Measurements from ENCODE around the gene OR52D1.

The OR52D1 gene

GRCh38 chr11:5499671-5500070, 11.2 kb downstream of the OR52D1 start:
- no peak for TF ChIP-seq CTCF (IDR thresholded peaks at IDR 0.05)
- no peak for DNase-seq (ENCODE audit: low spot score)
- Histone ChIP-seq H3K27ac (no peak overlapping the region), H3K4me3 (no peak overlapping the region)

GRCh38 chr11:5500393-5500801, 11.9 kb downstream of the OR52D1 start:
- Histone ChIP-seq H3K4me3 (no peak overlapping the region), H3K27ac (no peak overlapping the region)
- DNase-seq (ENCODE audit: low spot score), result no peak
- no peak for TF ChIP-seq CTCF (IDR thresholded peaks at IDR 0.05)

GRCh38 chr11:5504403-5504921, 16.0 kb downstream of the OR52D1 start:
- DNase-seq (ENCODE audit: low spot score), result no peak
- Histone ChIP-seq H3K4me3 (no peak overlapping the region), H3K27ac (no peak overlapping the region)
- TF ChIP-seq CTCF (IDR thresholded peaks at IDR 0.05), result no peak

- Histone ChIP-seq H3K4me3 (no peak overlapping the region), H3K27ac (no peak overlapping the region)
- TF ChIP-seq CTCF (IDR thresholded peaks at IDR 0.05), result no peak
Measured at GRCh38 chr11:5505363-5506048, 17.0 kb downstream of the OR52D1 start.

GRCh38 chr11:5507177-5507932, 18.9 kb downstream of the OR52D1 start:
- H3K27ac ChIP-seq, result no peak overlapping the region
- TF ChIP-seq CTCF (IDR thresholded peaks at IDR 0.05), result no peak
- DNase-seq (ENCODE audit: low spot score), result no peak
- no peak overlapping the region for H3K4me3 ChIP-seq

More at GRCh38 chr11:5505363-5506048, 17.0 kb downstream of the OR52D1 start:
- DNase-seq (ENCODE audit: low spot score), result no peak

- Histone ChIP-seq H3K4me3 (no peak overlapping the region), H3K27ac (no peak overlapping the region)
- DNase-seq (ENCODE audit: low spot score), result no peak
- TF ChIP-seq CTCF (IDR thresholded peaks at IDR 0.05), result no peak
Measured at GRCh38 chr11:5507933-5508305, 19.4 kb downstream of the OR52D1 start.

Measured in coronary artery (tissue), 2 donors.